Measurements from ENCODE around the gene GGT6.
A peak's percentile ranks its signal among the peaks of the same experiment; 100 is the strongest.
"Not testable (repeated sequence)": the region's sequence is repeated elsewhere in the genome, so short reads cannot be mapped to it uniquely, and the experiment has no call there.

GGT6 gene

GRCh38 chr17:4560421-4560820 is at the start of gene GGT6:
Gene GGT6 (minus strand): TSS chr17:4560577. CDS start chr17:4560521, 56 bp downstream.
- DNase-seq: no peak

DNA sequence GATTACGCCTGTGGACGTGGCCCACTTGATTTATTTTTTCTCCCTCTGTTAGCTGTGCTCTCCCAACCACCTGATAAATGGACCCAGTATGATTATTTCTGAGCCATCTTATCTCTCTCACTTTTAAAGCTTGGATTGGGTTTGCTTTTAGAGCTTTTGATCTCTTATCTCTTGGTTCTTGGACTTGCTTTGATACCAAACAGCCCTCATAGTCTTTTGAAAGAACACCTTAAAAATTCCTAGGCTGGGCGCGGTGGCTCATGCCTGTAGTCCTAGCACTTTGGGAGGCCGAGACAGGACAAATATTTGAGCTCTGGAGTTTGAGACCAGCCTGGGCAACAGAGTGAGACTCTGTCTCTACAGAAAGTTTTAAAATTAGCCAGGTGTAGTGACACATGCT is 49.8 kb upstream of the GGT6 start:
- no peak for DNase-seq

- no peak for DNase-seq
Observed at GRCh38 chr17:4609761-4610160, 49.4 kb upstream of the GGT6 start.

- DNase-seq: peak; percentile 64
Observed at GRCh38 chr17:4607773-4608187, 47.4 kb upstream of the GGT6 start.

- no peak for DNase-seq
Observed at GRCh38 chr17:4607261-4607741, 46.9 kb upstream of the GGT6 start.

GRCh38 chr17:4605826-4606225 is 45.4 kb upstream of the GGT6 start:
- no peak for DNase-seq

DNA sequence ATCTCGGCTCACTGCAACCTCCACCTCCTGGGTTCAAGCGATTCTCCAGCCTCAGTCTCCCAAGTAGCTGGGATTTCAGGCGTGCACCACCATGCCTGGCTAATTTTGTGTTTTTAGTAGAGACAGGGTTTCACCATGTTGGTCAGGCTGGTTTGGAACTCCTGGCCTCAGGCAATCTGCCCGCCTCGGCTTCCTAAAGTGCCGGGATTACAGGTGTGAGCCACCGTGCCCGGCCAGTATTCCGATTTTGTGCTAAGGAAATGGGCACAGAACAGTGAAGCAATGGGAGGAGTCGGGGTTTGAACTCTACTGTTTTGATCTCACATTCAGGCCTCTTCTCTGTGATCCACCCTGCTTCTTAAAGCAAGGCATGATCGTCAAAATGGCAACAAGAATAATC is 44.4 kb upstream of the GGT6 start:
- not testable (repeated sequence) for DNase-seq

DNA sequence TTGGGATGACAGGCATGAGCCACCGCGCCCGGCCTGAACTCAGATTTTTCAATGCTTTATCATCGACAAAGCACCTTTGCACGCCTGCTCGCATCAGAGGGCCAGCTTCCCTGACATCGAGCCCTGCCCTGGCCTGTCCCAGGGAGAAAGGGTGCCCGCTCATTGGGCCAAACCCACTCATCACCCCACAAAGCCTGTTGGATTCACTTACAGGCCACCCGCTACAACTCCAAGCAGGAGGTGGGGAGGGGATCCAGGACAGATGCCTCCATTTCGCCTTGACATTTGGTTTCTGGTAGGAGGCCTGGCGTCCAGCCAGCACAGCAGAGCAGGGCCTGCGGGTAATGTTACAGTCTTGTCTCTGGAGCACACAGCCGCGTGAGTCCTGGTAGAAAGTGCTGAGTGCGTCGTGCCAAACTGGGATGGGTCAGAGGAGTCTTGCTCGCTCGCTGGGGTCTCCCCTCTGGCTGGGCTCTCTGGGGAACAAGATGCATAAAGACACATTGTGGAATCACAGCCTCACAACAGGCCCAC is 43.8 kb upstream of the GGT6 start:
- DNase-seq: no peak

GRCh38 chr17:4602041-4602440 is 41.7 kb upstream of the GGT6 start:
- DNase-seq: no peak

DNA sequence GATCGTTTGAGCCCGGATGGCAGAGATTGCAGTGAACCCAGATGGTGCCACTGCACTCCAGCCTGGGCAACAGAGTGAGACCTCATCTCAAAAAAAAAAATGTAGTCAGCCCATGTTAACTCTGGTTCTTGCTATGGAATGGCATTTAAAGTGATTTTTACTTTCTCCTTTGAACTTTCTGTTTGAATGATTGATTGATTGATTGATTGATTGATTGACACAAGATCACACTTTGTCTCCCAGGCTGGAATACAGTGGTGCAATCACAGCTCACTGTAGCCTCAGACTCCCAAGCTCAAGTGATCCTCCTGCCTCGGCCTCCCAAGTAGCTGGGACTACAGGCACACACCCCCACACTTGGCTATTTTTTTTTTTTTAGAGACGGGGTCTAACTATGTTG is 40.9 kb upstream of the GGT6 start:
- no peak for DNase-seq

DNA sequence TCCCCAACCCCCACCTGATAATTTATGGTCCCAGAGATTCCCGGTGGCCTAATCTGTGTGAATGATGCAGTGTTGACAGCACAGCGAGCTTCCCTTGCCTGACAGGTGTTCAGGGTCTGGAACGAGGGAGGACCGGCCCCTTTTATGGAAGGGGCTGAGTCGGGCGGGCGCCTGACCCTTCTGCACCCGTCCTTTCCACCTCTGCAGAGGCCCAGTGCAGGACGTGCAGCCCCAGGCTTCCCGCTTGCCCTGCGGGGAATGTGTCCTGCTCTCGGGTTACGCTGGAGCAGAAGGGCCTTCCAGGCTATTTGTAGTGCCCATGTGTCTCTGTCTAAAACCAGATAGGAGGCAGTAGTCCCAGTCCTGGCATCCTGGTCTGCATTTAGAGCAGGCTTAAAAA is 40.2 kb upstream of the GGT6 start:
- no peak for DNase-seq

- DNase-seq: no peak
Observed at GRCh38 chr17:4599505-4600281, 39.3 kb upstream of the GGT6 start.

GRCh38 chr17:4598776-4599504 is 38.6 kb upstream of the GGT6 start:
- DNase-seq: no peak

DNA sequence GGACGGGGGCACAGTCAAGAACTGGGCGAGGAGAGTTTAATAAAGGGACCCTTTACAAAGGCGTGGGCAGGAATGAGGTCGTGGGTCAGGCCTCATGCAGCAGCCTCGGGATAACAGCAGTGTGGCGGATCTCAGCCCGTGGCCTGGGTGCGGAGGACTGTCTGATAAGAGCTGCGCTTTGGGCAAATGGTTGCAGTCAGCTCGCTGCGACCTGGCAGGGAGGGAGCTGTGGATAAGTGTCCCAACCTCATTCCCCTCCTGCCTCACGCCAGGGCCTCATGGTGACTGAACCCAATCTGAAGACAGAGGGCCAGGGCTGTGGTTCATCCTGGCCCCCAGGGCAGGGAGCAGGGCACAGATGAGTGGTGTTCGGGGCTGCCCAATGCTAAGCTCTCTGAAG is 37.6 kb upstream of the GGT6 start:
- no peak for DNase-seq

DNA sequence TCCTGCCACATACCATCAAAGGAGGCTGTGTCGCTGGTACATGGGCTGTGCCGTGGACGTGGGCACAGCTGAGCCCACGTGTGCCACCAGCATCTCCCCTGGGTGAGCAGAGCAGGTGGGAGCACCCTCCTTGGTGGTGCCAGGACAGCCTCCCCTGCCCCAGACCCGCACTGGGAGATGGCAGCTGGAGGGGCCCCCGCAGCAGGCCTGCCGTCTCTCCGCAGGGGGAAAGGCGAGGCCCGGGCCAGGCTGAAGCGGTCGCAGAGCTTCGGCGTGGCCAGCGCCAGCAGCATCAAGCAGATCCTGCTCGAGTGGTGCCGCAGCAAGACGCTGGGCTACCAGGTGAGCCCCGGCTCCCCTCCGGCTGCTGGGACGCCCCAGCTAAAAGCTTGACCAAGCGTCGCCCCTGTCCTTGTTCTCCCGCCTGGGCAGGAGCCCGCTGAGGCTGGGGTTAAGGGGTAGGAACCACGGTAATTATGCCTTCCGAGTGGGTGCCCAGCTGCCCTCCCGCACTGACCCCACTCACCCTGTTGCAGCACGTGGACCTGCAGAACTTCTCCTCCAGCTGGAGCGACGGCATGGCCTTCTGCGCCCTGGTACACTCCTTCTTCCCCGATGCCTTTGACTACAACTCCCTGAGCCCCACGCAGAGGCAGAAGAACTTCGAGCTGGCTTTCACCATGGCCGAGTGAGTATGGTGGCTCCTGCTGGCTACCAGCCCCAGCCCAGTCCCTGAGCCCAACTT is 36.4 kb upstream of the GGT6 start:
- no peak for DNase-seq

DNA sequence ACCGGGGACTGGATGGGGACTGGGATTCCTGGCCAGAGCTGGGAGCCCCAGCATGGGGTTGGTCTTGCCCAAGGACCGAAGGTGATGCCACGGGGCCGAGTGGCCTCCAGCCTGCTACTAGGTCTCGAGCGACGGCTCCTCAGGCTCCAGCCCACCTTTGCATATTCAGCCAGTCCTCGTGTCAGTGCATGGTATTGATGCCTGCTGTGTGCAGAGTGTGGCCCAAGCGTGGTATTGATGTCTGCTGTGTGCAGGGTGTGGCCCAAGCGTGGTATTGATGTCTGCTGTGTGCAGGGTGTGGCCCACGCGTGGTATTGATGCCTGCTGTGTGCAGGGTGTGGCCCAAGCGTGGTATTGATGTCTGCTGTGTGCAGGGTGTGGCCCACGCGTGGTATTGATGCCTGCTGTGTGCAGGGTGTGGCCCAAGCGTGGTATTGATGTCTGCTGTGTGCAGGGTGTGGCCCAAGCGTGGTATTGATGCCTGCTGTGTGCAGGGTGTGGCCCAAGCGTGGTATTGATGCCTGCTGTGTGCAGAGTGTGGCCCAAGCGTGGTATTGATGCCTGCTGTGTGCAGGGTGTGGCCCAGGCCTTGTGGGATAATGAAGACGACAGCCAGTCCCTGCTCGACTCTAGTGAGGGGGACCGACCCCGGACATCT is 35.4 kb upstream of the GGT6 start:
- not testable (repeated sequence) for DNase-seq

DNA sequence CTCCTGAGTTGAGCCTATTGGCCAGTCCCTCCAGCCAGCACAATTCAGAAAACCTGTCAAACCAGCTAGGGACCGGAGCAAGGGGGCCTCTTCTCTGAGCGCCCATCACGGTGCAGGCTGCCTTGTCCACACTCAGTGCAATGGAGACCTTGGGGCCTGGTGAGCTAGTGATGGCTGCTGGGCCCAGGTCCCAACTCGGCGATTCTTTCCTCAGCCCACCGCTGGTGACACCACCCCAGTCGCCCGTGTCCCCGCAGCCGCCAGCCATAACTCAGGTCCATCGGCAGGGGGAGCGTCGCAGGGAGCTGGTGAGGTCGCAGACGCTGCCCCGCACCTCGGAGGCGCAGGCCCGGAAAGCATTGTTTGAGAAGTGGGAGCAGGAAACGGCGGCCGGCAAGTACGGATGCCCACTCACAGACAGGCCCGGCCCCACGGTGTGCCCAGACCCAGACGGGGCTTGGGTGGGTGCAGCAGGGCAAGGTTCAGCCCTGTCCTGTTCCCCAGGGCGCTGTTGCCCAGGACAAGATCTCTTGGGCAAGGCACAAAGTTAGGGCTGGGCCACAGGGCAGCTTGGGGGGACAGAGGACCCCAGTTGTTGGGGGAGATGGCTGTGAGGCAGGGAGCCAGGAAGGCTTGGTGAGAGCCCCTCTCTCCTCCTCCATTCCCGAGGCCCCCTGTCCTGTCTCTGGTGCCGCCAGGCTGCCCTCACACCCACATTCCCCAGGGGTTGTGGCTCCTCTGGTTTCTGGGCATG is 34.7 kb upstream of the GGT6 start:
- no peak for DNase-seq

- DNase-seq: no peak
Observed at GRCh38 chr17:4594406-4594805, 34.0 kb upstream of the GGT6 start.

GRCh38 chr17:4593021-4593421 is 32.6 kb upstream of the GGT6 start:
- no peak for DNase-seq

GRCh38 chr17:4592240-4593005 is 32.0 kb upstream of the GGT6 start:
- DNase-seq: no peak

GRCh38 chr17:4591529-4591928 is 31.2 kb upstream of the GGT6 start:
- DNase-seq: no peak
